A549 (cell line): ENCODE data around the gene KLK12.

ENCODE experiments used
- CTCF ChIP-seq: fragments of >200 bp; sonication (Bioruptor Twin); formaldehyde crosslinking; IDR thresholded peaks from 3 replicates; pipeline ENCODE4 v1.5.1; 2016
- ELK1 ChIP-seq: fragments of 150-350 bp; IDR thresholded peaks from 2 replicates; pipeline ENCODE4 v1.6.1; 2014; ENCODE audit warnings: low read depth, mild to moderate bottlenecking, low read length
- FOXS1 ChIP-seq: fragments of 250-450 bp; sonication (Bioruptor Pico); IDR thresholded peaks from 2 replicates; pipeline ENCODE4 v1.5.0; 2020; ENCODE audit warnings: mild to moderate bottlenecking, moderate library complexity
- MAFK ChIP-seq: fragments of 450-650 bp; IDR thresholded peaks from 2 replicates; pipeline ENCODE4 v1.6.1; 2014; ENCODE audit not compliant: partially characterized antibody
- MAZ ChIP-seq: fragments of 150-350 bp; IDR thresholded peaks from 2 replicates; pipeline ENCODE4 v1.6.1; 2014; ENCODE audit warnings: antibody characterized with exemption, low read depth, low read length, borderline replicate concordance
- RARB ChIP-seq: fragments of 250-450 bp; sonication (Bioruptor Pico); IDR thresholded peaks from 2 replicates; pipeline ENCODE4 v1.8.0; 2021; ENCODE audit warnings: mild to moderate bottlenecking, moderate library complexity
- SMC3 ChIP-seq: fragments of >200 bp; sonication (Bioruptor Twin); formaldehyde crosslinking; IDR thresholded peaks from 3 replicates; pipeline ENCODE4 v1.6.1; 2018; ENCODE audit warnings: inconsistent platforms
- SREBF2 ChIP-seq: fragments of 450-650 bp; IDR thresholded peaks from 2 replicates; pipeline ENCODE4 v1.6.1; 2014; ENCODE audit warnings: mild to moderate bottlenecking, moderate library complexity
- TF ChIP-seq, protein P1 (sequence below): fragments of 450-650 bp; IDR thresholded peaks from 2 replicates; pipeline ENCODE4 v1.6.1; 2014; ENCODE audit warnings: antibody characterized with exemption
- TF ChIP-seq, protein P2 (sequence below): fragments of >200 bp; sonication (Bioruptor Twin); formaldehyde crosslinking; IDR thresholded peaks from 3 replicates; pipeline ENCODE4 v1.6.1; 2016
- TF ChIP-seq, protein P3 (sequence below): IDR thresholded peaks from 2 replicates; pipeline ENCODE4 v1.6.1; 2012

DNA sequence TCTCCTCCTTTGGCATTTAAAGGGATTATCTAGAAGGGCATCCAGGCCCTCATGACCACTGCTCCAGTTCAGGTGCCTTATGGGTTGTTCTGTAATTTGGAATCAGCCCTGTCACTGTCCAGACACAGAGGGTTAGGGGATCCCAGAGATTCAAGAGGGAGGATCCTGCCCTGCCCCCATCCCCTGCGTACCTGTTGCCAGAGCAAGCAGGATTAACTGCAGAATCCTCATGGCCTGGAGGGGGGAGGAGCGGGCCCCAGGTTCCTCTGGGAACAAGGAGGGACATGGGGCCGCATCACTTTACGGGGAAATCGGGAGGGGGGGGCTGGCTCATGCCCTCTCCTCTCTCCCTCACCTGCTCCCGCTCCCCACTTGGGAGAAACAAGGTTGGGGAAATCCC, 9.4 kb downstream of the KLK12 start:
- no peak for TF ChIP-seq RARB (CRISPR knock-in tag)
- no peak for TF ChIP-seq CTCF
- TF ChIP-seq MAFK, result no peak
- TF ChIP-seq SMC3, result no peak
- TF ChIP-seq, protein P1, sequence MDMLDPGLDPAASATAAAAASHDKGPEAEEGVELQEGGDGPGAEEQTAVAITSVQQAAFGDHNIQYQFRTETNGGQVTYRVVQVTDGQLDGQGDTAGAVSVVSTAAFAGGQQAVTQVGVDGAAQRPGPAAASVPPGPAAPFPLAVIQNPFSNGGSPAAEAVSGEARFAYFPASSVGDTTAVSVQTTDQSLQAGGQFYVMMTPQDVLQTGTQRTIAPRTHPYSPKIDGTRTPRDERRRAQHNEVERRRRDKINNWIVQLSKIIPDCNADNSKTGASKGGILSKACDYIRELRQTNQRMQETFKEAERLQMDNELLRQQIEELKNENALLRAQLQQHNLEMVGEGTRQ, result no peak
- TF ChIP-seq ELK1, result no peak
- TF ChIP-seq, protein P2, sequence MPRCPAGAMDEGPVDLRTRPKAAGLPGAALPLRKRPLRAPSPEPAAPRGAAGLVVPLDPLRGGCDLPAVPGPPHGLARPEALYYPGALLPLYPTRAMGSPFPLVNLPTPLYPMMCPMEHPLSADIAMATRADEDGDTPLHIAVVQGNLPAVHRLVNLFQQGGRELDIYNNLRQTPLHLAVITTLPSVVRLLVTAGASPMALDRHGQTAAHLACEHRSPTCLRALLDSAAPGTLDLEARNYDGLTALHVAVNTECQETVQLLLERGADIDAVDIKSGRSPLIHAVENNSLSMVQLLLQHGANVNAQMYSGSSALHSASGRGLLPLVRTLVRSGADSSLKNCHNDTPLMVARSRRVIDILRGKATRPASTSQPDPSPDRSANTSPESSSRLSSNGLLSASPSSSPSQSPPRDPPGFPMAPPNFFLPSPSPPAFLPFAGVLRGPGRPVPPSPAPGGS, result no peak
- TF ChIP-seq MAZ, result no peak
- TF ChIP-seq, protein P3, sequence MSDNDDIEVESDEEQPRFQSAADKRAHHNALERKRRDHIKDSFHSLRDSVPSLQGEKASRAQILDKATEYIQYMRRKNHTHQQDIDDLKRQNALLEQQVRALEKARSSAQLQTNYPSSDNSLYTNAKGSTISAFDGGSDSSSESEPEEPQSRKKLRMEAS, result no peak
- no peak for TF ChIP-seq FOXS1
- no peak for TF ChIP-seq SREBF2
